H9 (cell line): ENCODE results near the gene DOCK2. TPM values are rescaled to one million over a fixed set of nuclear protein-coding genes. Genes with fewer than 3 reads are reported as not detected.

Experiments used
- DNase-seq: peaks from one replicate; pipeline ENCODE4 v3.0.0-alpha.2; 2017
- H2AFZ ChIP-seq: one replicate; pipeline ENCODE4 v1.6.1; 2013; ENCODE audit warnings: mild to moderate bottlenecking, low read length, control low read depth, moderate library complexity
- H2AK5ac ChIP-seq: 2 replicates; pipeline ENCODE4 v1.6.1; 2013; ENCODE audit warnings: low read length, control low read depth, mixed read lengths; ENCODE audit not compliant: insufficient read length
- H2BK120ac ChIP-seq: one replicate; pipeline ENCODE4 v1.6.1; 2013; ENCODE audit warnings: low read depth, mild to moderate bottlenecking, low read length, control low read depth, inconsistent platforms; ENCODE audit not compliant: poor library complexity, severe bottlenecking
- H2BK12ac ChIP-seq: 2 replicates; pipeline ENCODE4 v1.6.1; 2013; ENCODE audit warnings: low read length, control low read depth, mixed read lengths, low read depth; ENCODE audit not compliant: insufficient read length
- H2BK15ac ChIP-seq: 2 replicates; pipeline ENCODE4 v1.6.1; 2013; ENCODE audit warnings: low read depth, low read length, control low read depth
- H2BK20ac ChIP-seq: one replicate; pipeline ENCODE4 v1.6.1; 2013; ENCODE audit warnings: low read depth, mild to moderate bottlenecking, low read length, control low read depth, inconsistent platforms; ENCODE audit not compliant: poor library complexity, severe bottlenecking
- H2BK5ac ChIP-seq: 2 replicates; pipeline ENCODE4 v1.6.1; 2013; ENCODE audit warnings: low read length, control low read depth, mixed read lengths; ENCODE audit not compliant: insufficient read length
- H3K14ac ChIP-seq: 2 replicates; pipeline ENCODE4 v1.6.1; 2013; ENCODE audit warnings: low read length, control low read depth; ENCODE audit not compliant: insufficient read depth
- H3K18ac ChIP-seq: 2 replicates; pipeline ENCODE4 v1.6.1; 2013; ENCODE audit warnings: low read depth, mild to moderate bottlenecking, mixed read lengths, low read length, control low read depth; ENCODE audit not compliant: insufficient read length
- H3K23ac ChIP-seq: 2 replicates; pipeline ENCODE4 v1.6.1; 2013; ENCODE audit warnings: low read length, control low read depth, mixed read lengths, low read depth; ENCODE audit not compliant: insufficient read length
- H3K23me2 ChIP-seq: 2 replicates; pipeline ENCODE4 v1.6.1; 2013; ENCODE audit warnings: low read depth, mild to moderate bottlenecking, mixed read lengths, low read length, control low read depth; ENCODE audit not compliant: insufficient read length, poor library complexity, severe bottlenecking
- H3K27ac ChIP-seq: 2 replicates; pipeline ENCODE4 v1.5.1; 2013; ENCODE audit warnings: low read length, control low read depth, mixed read lengths, low read depth; ENCODE audit not compliant: insufficient read length
- H3K27me3 ChIP-seq: 2 replicates; pipeline ENCODE4 v1.6.1; 2013; ENCODE audit warnings: low read length, control low read depth, inconsistent platforms; ENCODE audit not compliant: insufficient read depth
- H3K4ac ChIP-seq: 2 replicates; pipeline ENCODE4 v1.6.1; 2013; ENCODE audit warnings: low read depth, mild to moderate bottlenecking, control low read depth, inconsistent platforms, low read length, moderate library complexity
- H3K4me1 ChIP-seq: 2 replicates; pipeline ENCODE4 v1.6.1; 2013; ENCODE audit warnings: low read length, control low read depth, inconsistent platforms; ENCODE audit not compliant: insufficient read depth
- H3K4me2 ChIP-seq: 2 replicates; pipeline ENCODE4 v1.6.1; 2013; ENCODE audit warnings: low read length, control low read depth, mixed read lengths; ENCODE audit not compliant: insufficient read length, insufficient read depth
- H3K56ac ChIP-seq: 2 replicates; pipeline ENCODE4 v1.6.1; 2013; ENCODE audit warnings: low read depth, mild to moderate bottlenecking, mixed read lengths, low read length, control low read depth; ENCODE audit not compliant: insufficient read length
- H3K79me1 ChIP-seq: 2 replicates; pipeline ENCODE4 v1.6.1; 2013; ENCODE audit warnings: low read depth, mild to moderate bottlenecking, moderate library complexity, low read length, control low read depth, inconsistent platforms; ENCODE audit not compliant: insufficient read depth, poor library complexity, severe bottlenecking
- H3K79me2 ChIP-seq: 2 replicates; pipeline ENCODE4 v1.6.1; 2013; ENCODE audit warnings: low read length, control low read depth, inconsistent platforms; ENCODE audit not compliant: insufficient read depth
- H3K9ac ChIP-seq: 2 replicates; pipeline ENCODE4 v1.6.1; 2013; ENCODE audit warnings: low read length, control low read depth, mixed read lengths; ENCODE audit not compliant: insufficient read length; ENCODE audit errors: extremely low read depth
- H3K9me3 ChIP-seq: one replicate; pipeline ENCODE4 v1.6.1; 2013; ENCODE audit warnings: low read depth, low read length, inconsistent platforms; ENCODE audit not compliant: control insufficient read depth
- H3T11ph ChIP-seq: one replicate; pipeline ENCODE4 v1.6.1; 2013; ENCODE audit warnings: mild to moderate bottlenecking, low read length, control low read depth, inconsistent platforms
- H4K20me1 ChIP-seq: one replicate; pipeline ENCODE4 v1.6.1; 2013; ENCODE audit not compliant: control insufficient read depth, insufficient read length, insufficient read depth
- H4K5ac ChIP-seq: 2 replicates; pipeline ENCODE4 v1.6.1; 2013; ENCODE audit warnings: low read depth, mild to moderate bottlenecking, mixed read lengths, low read length, control low read depth; ENCODE audit not compliant: insufficient read length
- H4K8ac ChIP-seq: replicated peaks from 2 replicates; pipeline ENCODE4 v1.6.1; 2013; ENCODE audit warnings: low read length, control low read depth, mixed read lengths, low read depth; ENCODE audit not compliant: insufficient read length
- H4K91ac ChIP-seq: 2 replicates; pipeline ENCODE4 v1.6.1; 2013; ENCODE audit warnings: low read depth, mild to moderate bottlenecking, moderate library complexity, mixed read lengths, low read length, control low read depth; ENCODE audit not compliant: insufficient read length
- H3K27ac Mint-ChIP-seq, 3 experiments: 2 replicates in 2 of 3; 3 replicates in 1 of 3; pipeline ENCODE4 v1.8.0; 2020 to 2021; ENCODE audit warnings: mixed read lengths in 3 of 3, mild to moderate bottlenecking in 1 of 3, moderate library complexity in 1 of 3
- H3K27me3 Mint-ChIP-seq: 2 replicates; pipeline ENCODE4 v1.8.0; 2021; ENCODE audit warnings: low read depth, mild to moderate bottlenecking, moderate library complexity, mixed read lengths
- H3K36me3 Mint-ChIP-seq, 3 experiments: 2 replicates in 2 of 3; 3 replicates in 1 of 3; pipeline ENCODE4 v1.8.0; 2020 to 2021; ENCODE audit warnings: low read depth in 3 of 3, mixed read lengths in 3 of 3; ENCODE audit not compliant: insufficient read depth in 1 of 3
- H3K4me1 Mint-ChIP-seq, 2 experiments: 2 replicates each; pipeline ENCODE4 v1.8.0; 2020; ENCODE audit warnings: mixed read lengths in 2 of 2
- H3K4me3 Mint-ChIP-seq, 2 experiments: 2 replicates in 1 of 2; 3 replicates in 1 of 2; pipeline ENCODE4 v1.8.0; 2020 to 2021; ENCODE audit warnings: mild to moderate bottlenecking in 2 of 2, mixed read lengths in 2 of 2, moderate library complexity in 1 of 2
- H3K9me3 Mint-ChIP-seq, 2 experiments: 2 replicates in 1 of 2; 3 replicates in 1 of 2; pipeline ENCODE4 v1.8.0; 2020; ENCODE audit warnings: mild to moderate bottlenecking in 2 of 2, mixed read lengths in 2 of 2, moderate library complexity in 1 of 2
- CTCF ChIP-seq: fragments of 200-600 bp; sonication (generic); conservative IDR thresholded peaks from 3 replicates; pipeline ENCODE4 v1.8.0; 2021; ENCODE audit warnings: antibody characterized with exemption, mild to moderate bottlenecking
- WGBS: extraction: QIAGEN DNeasy Blood & Tissue Kit; methylation state at CpG from one replicate; pipeline ENCODE4 v1.1.7; 2013; ENCODE audit warnings: missing lambda C conversion rate, low lambda C conversion rate, mixed read lengths; ENCODE audit not compliant: insufficient read length; ENCODE audit errors: extremely low coverage; 5-methylcytosine and 5-hydroxymethylcytosine counted together
- total RNA-seq: library from RNA; stranded (reverse); gene quantifications from 2 replicates; pipeline ENCODE4 v1.2.1, GENCODE V29; 2021

The DOCK2 gene
- total RNA-seq, 1 experiment from 2014 or later, result 7.8 TPM

GRCh38 chr5:169895926-169896325, 258.9 kb downstream of the DOCK2 start:
- no peak for DNase-seq
- Histone ChIP-seq H3K4me2 (no peak overlapping the region), H3K23ac (no peak overlapping the region), H3K4ac (no peak overlapping the region), H4K91ac (no peak overlapping the region), H3K27ac (no peak overlapping the region), H3K27me3 (no peaks in the 10 kb centered on the region), H2AFZ (no peak overlapping the region), H2BK12ac (no peak overlapping the region), H4K20me1 (no peaks in the 10 kb centered on the region), H3T11ph (no peak overlapping the region), H2BK20ac (no peak overlapping the region), H2BK15ac (no peak overlapping the region), H3K18ac (no peak overlapping the region), H4K5ac (no peak overlapping the region), H2BK120ac (no peak overlapping the region), H3K14ac (no peak overlapping the region), H3K79me1 (no peaks in the 10 kb centered on the region), H2BK5ac (no peak overlapping the region), H4K8ac (no peak overlapping the region), H2AK5ac (no peak overlapping the region), H3K4me1 (no peaks in the 10 kb centered on the region), H3K9me3 (no peaks in the 10 kb centered on the region), H3K79me2 (no peaks in the 10 kb centered on the region), H3K9ac (no peak overlapping the region), H3K23me2 (no peaks in the 10 kb centered on the region), H3K56ac (no peak overlapping the region)
- Mint-ChIP-seq H3K27ac (peak overlapping the region in 1 of 3 experiments; percentile 2; a peak in 1 of 7 replicates), H3K27me3 (no peaks in the 10 kb centered on the region; the same call in 1 of the 2 replicates), H3K9me3 (no peaks in the 10 kb centered on the region; a peak in 1 of 5 replicates), H3K36me3 (no peaks in the 10 kb centered on the region), H3K4me3 (no peak overlapping the region), H3K4me1 (peaks cover 5 to 8% of the 10 kb centered on the region in 2 experiments; a peak in 1 of 4 replicates)
- no CpG with 5 or more reads among the region's 7 CpGs for WGBS
- TF ChIP-seq CTCF, result no peak
